IMR-90 (cell line): ENCODE results near the gene FAM78A.

ENCODE experiments used
- BHLHE40 ChIP-seq: fragments of 150-350 bp; IDR thresholded peaks from 2 replicates; pipeline ENCODE4 v1.6.1; 2016; ENCODE audit warnings: mild to moderate bottlenecking, low read depth, low read length
- CEBPB ChIP-seq: IDR thresholded peaks from 2 replicates; pipeline ENCODE4 v1.6.1; 2012; ENCODE audit warnings: low read depth, low read length, improper control_type of control experiment
- CTCF ChIP-seq: conservative IDR thresholded peaks from 2 replicates; pipeline ENCODE4 v1.5.1; 2012; ENCODE audit warnings: mild to moderate bottlenecking, low read depth, low read length, improper control_type of control experiment
- ELK1 ChIP-seq: fragments of 150-350 bp; IDR thresholded peaks from 2 replicates; pipeline ENCODE4 v1.6.1; 2016; ENCODE audit warnings: low read depth, mild to moderate bottlenecking, low read length, moderate library complexity, borderline replicate concordance
- POLR2A ChIP-seq: IDR thresholded peaks from 2 replicates; pipeline ENCODE4 v1.6.1; 2012; ENCODE audit warnings: mild to moderate bottlenecking, low read depth, low read length
- RAD21 ChIP-seq: IDR thresholded peaks from 2 replicates; pipeline ENCODE4 v1.6.1; 2012; ENCODE audit warnings: low read length, improper control_type of control experiment
- RFX5 ChIP-seq: IDR thresholded peaks from 2 replicates; pipeline ENCODE4 v1.8.0; 2012; ENCODE audit warnings: low read depth, mild to moderate bottlenecking, low read length, moderate library complexity

DNA sequence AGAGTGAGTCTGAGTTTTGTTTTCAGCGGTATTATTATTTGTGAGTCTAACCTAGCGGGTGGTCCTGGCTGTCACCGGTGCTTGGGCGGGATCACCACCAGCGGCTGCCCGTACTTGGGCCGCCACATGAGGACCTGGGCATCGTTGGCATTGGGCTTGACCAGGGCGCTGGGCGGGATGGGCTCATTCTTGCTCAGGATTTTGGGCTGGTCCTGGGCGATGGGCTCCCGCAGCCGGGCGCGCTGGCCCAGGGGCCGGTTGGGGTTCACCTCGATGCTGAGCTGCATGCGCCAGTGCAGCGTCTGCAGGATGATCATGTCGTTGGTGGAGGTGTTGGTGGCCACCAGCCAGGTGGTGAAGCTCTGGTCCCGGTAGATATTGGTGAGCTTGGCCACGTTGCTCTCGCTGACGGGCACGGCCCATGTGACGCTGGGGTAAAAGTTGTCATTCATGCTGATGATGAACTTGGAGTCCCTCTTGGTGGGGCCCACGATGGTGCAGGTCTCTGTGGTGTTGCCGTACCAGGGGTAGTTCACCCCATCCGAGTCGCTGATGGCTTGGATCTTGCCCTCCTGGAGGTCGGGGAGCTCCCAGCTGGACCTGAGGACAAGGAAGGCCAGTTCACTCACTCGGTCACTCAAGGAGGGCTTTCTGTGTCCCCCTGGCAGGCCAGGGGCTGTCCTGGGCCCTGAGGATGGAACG lies 15.4 kb downstream of the FAM78A start:
- no peak for TF ChIP-seq RAD21
- TF ChIP-seq RFX5 = no peak
- no peak for TF ChIP-seq POLR2A
- TF ChIP-seq CTCF = no peak
- no peak for TF ChIP-seq ELK1
- no peak for TF ChIP-seq BHLHE40
- no peak for TF ChIP-seq CEBPB
